Muscle of leg (tissue), 11 donors: ENCODE data around the gene SCIMP. TPM values are rescaled to one million over a fixed set of nuclear protein-coding genes. Genes with fewer than 3 reads are reported as not detected.
"Not testable (repeated sequence)": the region's sequence is repeated elsewhere in the genome, so short reads cannot be mapped to it uniquely, and the experiment has no call there.

ENCODE experiments used
- DNase-seq: peaks from one replicate; pipeline ENCODE4 v3.0.0; 2013
- H3K27ac ChIP-seq: one replicate; pipeline ENCODE4 v1.5.1; 2013; ENCODE audit warnings: mild to moderate bottlenecking, low read length, control low read depth
- H3K27me3 ChIP-seq: one replicate; pipeline ENCODE4 v1.6.1; 2013; ENCODE audit warnings: low read length; ENCODE audit not compliant: control insufficient read depth, insufficient read depth
- H3K36me3 ChIP-seq: one replicate; pipeline ENCODE4 v1.6.1; 2013; ENCODE audit warnings: low read length; ENCODE audit not compliant: control insufficient read depth, insufficient read depth
- H3K4me1 ChIP-seq: one replicate; pipeline ENCODE4 v1.6.1; 2013; ENCODE audit warnings: low read length; ENCODE audit not compliant: control insufficient read depth, insufficient read depth
- H3K4me3 ChIP-seq: one replicate; pipeline ENCODE4 v1.5.1; 2013; ENCODE audit warnings: low read length, control low read depth
- H3K9me3 ChIP-seq: replicated peaks from 2 replicates; pipeline ENCODE4 v1.6.1; 2013; ENCODE audit warnings: low read depth, low read length; ENCODE audit not compliant: control insufficient read depth
- WGBS: methylation state at CpG from one replicate; pipeline ENCODE4 v1.1.5; 2013; ENCODE audit warnings: missing lambda C conversion rate; ENCODE audit not compliant: insufficient coverage; 5-methylcytosine and 5-hydroxymethylcytosine counted together
- polyA plus RNA-seq, 8 donors: library from polyadenylated mRNA; unstranded; fragments of 120-200 nt; gene quantifications; one replicate each; pipeline versions ENCODE4 v1.2.1 to v1.2.3, GENCODE V29; 2013; ENCODE audit warnings: inconsistent platforms in 1 of 8, low replicate concordance in 1 of 8; ENCODE audit not compliant: insufficient read length in 8 of 8, insufficient read depth in 1 of 8
- total RNA-seq: library from RNA; stranded (reverse); fragments of 120-200 nt; gene quantifications from one replicate; pipeline ENCODE4 v1.2.4, GENCODE V29; 2013

SCIMP gene
- total and polyA plus RNA-seq, 9 donors: 0.89 to 1.9 (median 1.1) TPM

GRCh38 chr17:5238333-5238732 lies 3.7 kb upstream of the SCIMP start:
- no CpG with 5 or more reads among the region's 4 CpGs for WGBS
- Histone ChIP-seq H3K36me3 (peaks cover 10% of the 10 kb centered on the region), H3K27ac (no peak overlapping the region), H3K9me3 (no peaks in the 10 kb centered on the region), H3K4me1 (peaks cover 8% of the 10 kb centered on the region), H3K4me3 (no peak overlapping the region), H3K27me3 (no peaks in the 10 kb centered on the region)
- DNase-seq: no peak

GRCh38 chr17:5237541-5238016 lies 2.9 kb upstream of the SCIMP start:
- peaks cover 8% of the 10 kb centered on the region for H3K4me1 ChIP-seq
- no peak overlapping the region for H3K27ac ChIP-seq
- 26% methylated on average over 3 of the region's 6 CpGs for WGBS
- H3K36me3 ChIP-seq: peaks cover 10% of the 10 kb centered on the region
- H3K27me3 ChIP-seq: no peaks in the 10 kb centered on the region
- H3K9me3 ChIP-seq: no peaks in the 10 kb centered on the region
- DNase-seq: peak; percentile 48
- H3K4me3 ChIP-seq: no peak overlapping the region

DNA sequence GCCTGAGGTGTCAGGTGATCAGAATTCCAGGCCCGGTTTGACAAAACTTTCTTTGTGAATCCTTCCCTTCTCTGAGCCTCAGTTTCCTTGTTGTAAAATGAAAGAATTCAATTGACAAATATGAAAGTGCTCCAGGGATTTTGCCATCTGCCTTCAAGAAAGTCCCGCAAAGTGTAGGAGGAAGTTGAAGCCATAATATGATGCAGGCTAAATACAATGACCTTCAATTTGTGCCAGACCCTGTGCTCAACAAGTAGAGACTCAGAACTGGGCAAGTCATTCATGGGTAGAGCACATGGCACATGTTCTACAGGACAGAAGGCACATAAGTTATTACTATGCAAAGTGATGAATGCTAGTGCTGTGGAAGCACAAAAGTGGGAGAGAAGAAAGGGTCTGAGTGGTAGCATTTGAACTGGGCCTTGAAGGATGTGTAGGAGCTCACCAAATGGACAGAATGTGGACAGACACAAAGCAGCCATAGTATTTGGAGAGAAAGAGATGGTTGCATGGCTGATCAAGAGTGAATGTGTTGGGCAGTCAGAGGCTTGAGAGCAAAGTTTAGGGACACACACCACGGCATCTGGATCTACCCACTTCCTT lies 2.4 kb upstream of the SCIMP start:
- H3K4me1 ChIP-seq: peaks cover 5% of the 10 kb centered on the region

GRCh38 chr17:5233492-5233891 lies 1.2 kb downstream of the SCIMP start:
- H3K27ac ChIP-seq, H3K4me1 ChIP-seq, H3K9me3 ChIP-seq, H3K4me3 ChIP-seq, DNase-seq, H3K27me3 ChIP-seq: not testable (repeated sequence)
- 97% methylated on average over 5 of the region's 7 CpGs for WGBS
- H3K36me3 ChIP-seq: peaks cover 14% of the 10 kb centered on the region

More for the DNA sequence above, 2.4 kb upstream of the SCIMP start:
- H3K27me3 ChIP-seq: no peaks in the 10 kb centered on the region
- no peak overlapping the region for H3K4me3 ChIP-seq
- H3K27ac ChIP-seq: no peak overlapping the region
- peaks cover 10% of the 10 kb centered on the region for H3K36me3 ChIP-seq
- no peak for DNase-seq
- no peaks in the 10 kb centered on the region for H3K9me3 ChIP-seq
- WGBS: 82% methylated on average over 1 of the region's 3 CpGs

GRCh38 chr17:5226940-5227878 lies 7.5 kb downstream of the SCIMP start:
- H3K4me1 ChIP-seq: no peaks in the 10 kb centered on the region
- H3K36me3 ChIP-seq: peaks cover 26% of the 10 kb centered on the region
- H3K27ac ChIP-seq: peak overlapping the region; percentile 20
- no peaks in the 10 kb centered on the region for H3K9me3 ChIP-seq
- no peaks in the 10 kb centered on the region for H3K27me3 ChIP-seq
- H3K4me3 ChIP-seq: no peak overlapping the region
- WGBS: 89% methylated on average over 7 of the region's 15 CpGs
- DNase-seq: no peak

DNA sequence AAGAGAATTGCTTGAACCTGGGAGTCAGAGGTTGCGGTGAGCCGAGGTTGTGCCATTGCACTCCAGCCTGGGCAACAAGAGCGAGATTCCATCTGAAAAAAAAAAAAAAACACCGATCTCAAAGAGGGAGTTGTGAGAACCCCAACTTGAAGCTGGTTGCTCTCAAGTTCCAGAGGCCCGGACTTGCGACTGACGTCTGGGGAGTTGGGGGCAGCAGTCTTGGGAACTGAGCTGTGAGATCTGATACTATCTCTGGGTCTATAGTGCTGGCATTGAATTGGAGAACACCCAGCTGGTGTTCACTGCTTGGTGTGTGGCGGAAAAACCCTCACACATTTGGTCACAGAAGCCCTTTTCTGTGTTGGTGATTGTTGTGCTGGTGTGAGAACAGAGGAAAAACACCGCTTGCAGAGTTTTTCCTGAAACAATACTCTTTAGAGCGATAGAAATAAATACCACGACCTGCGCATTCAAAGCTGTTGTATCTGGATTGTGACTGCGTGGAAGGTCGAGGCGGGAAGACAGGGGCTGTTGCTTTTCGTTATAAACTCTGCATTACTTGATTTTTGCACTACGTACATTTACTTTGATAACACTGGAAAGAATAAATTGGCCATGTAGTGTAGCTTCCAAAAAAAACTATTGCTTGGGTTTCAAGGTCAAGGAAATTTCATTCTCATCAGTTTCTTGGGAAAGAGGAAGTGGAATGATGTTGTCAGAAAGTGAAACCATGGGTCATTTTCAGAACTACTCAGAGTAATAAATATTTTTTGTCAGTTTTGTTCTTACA lies 8.8 kb downstream of the SCIMP start:
- Histone ChIP-seq H3K27me3 (no peaks in the 10 kb centered on the region), H3K27ac (no peak overlapping the region), H3K36me3 (peaks cover 22% of the 10 kb centered on the region), H3K4me3 (no peak overlapping the region), H3K9me3 (no peaks in the 10 kb centered on the region), H3K4me1 (no peaks in the 10 kb centered on the region)
- WGBS: 89% methylated on average over 8 of the region's 17 CpGs
- peak; percentile 59 for DNase-seq

DNA sequence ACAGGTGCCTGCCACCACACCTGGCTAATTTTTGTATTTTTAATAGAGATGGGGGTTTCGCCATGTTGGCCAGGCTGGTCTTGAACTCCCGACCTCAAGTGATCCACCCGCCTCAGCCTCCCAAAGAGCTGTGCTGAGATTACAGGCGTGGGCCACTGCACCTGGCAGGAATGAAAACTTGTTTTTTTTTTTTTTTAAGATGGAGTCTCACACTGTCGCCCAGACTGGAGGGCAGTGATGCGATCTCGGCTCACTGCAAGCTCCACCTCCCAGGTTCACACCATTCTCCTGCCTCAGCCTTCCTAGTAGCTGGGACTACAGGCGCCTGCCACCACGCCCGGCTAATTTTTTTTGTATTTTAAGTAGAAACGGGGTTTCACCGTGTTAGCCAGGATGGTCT lies 12.7 kb downstream of the SCIMP start:
- H3K27ac ChIP-seq, DNase-seq, H3K9me3 ChIP-seq, H3K4me1 ChIP-seq, H3K4me3 ChIP-seq, H3K27me3 ChIP-seq: not testable (repeated sequence)
- H3K36me3 ChIP-seq: peaks cover 35% of the 10 kb centered on the region
- no CpG with 5 or more reads among the region's 12 CpGs for WGBS

- DNase-seq: no peak
- H3K4me3 ChIP-seq: no peak overlapping the region
- no peaks in the 10 kb centered on the region for H3K4me1 ChIP-seq
- peaks cover 39% of the 10 kb centered on the region for H3K36me3 ChIP-seq
- H3K27ac ChIP-seq: no peak overlapping the region
- no peaks in the 10 kb centered on the region for H3K27me3 ChIP-seq
- 87% methylated on average over 2 of the region's 5 CpGs for WGBS
- no peaks in the 10 kb centered on the region for H3K9me3 ChIP-seq
Observed at GRCh38 chr17:5220074-5220473, 14.6 kb downstream of the SCIMP start.

DNA sequence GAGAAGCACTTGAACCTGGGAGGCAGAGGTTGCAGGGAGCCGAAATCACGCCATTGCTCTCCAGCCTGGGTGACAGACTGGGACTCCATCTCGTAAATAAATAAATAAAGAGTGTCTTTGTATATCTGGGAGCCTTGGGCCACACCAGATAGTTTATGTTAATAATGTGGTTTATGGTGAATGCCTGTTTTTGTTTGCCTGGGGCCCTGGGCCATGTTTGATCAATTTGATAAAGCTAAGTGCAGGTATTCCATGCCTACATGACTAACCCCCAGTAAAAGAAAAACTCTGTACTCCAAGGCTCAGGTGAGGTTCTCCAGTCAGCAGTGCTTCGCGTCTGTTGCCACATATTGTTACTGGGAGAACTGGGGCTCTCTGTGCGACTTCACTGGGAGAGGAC lies 15.1 kb downstream of the SCIMP start:
- Histone ChIP-seq H3K27ac (no peak overlapping the region), H3K4me3 (no peak overlapping the region), H3K36me3 (peaks cover 39% of the 10 kb centered on the region), H3K4me1 (no peaks in the 10 kb centered on the region), H3K9me3 (no peaks in the 10 kb centered on the region), H3K27me3 (no peaks in the 10 kb centered on the region)
- DNase-seq: no peak
- WGBS: 97% methylated on average over 5 of the region's 6 CpGs

GRCh38 chr17:5217562-5217961 lies 17.1 kb downstream of the SCIMP start:
- H3K36me3 ChIP-seq: peaks cover 39% of the 10 kb centered on the region
- not testable (repeated sequence) for H3K4me1 ChIP-seq, H3K9me3 ChIP-seq, DNase-seq, H3K4me3 ChIP-seq, H3K27ac ChIP-seq, H3K27me3 ChIP-seq
- no CpG with 5 or more reads among the region's 5 CpGs for WGBS
